HG02973 (cell line): ENCODE data around the gene GGA3.
A peak's percentile ranks its signal among the peaks of the same experiment; 100 is the strongest.
"Not testable (repeated sequence)": the region's sequence is repeated elsewhere in the genome, so short reads cannot be mapped to it uniquely, and the experiment has no call there.

Experiments used
- ATAC-seq: cut with Tn5 transposase; IDR thresholded peaks from one replicate; pipeline ENCODE4 v1.9.1; 2021; ENCODE audit warnings: moderate library complexity; ENCODE audit not compliant: unreplicated experiment

GGA3 gene, protein sequence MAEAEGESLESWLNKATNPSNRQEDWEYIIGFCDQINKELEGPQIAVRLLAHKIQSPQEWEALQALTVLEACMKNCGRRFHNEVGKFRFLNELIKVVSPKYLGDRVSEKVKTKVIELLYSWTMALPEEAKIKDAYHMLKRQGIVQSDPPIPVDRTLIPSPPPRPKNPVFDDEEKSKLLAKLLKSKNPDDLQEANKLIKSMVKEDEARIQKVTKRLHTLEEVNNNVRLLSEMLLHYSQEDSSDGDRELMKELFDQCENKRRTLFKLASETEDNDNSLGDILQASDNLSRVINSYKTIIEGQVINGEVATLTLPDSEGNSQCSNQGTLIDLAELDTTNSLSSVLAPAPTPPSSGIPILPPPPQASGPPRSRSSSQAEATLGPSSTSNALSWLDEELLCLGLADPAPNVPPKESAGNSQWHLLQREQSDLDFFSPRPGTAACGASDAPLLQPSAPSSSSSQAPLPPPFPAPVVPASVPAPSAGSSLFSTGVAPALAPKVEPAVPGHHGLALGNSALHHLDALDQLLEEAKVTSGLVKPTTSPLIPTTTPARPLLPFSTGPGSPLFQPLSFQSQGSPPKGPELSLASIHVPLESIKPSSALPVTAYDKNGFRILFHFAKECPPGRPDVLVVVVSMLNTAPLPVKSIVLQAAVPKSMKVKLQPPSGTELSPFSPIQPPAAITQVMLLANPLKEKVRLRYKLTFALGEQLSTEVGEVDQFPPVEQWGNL

DNA sequence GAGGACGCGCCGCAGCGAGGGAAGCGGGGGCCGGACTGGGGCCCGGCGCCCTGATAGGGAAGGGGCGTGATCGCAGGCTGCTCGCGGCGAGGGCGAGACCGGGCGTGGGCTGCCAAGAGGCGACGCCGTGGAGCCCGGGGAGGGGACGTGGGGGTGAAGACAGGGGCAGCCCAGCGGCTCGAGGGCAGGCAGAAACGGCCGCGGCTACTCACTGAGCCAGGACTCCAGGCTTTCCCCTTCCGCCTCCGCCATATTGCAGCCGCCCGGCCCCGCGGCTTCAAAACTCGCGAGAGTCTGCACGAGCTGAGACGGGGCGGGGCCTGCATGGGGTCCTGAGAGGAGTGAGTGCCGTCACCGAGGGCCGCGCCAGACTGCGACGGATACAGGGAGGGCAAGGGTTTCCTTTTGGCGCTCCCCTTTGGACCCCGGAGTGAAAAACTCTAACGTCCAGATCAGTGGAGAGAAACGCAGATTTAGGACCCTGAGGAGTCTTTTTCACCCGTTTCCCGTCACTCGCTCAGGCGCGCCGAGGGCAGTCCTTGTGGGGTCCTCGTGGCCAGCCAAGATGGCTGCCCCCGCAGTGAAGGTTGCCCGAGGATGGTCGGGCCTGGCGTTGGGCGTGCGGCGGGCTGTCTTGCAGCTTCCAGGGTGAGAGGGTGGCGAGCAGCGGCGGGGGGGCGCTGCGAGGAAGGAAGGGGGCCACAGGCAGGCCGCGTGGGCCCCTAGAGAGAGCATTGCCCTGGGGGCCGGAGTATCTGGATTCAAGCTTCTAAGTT lies at the start of gene GGA3, which contains the start of gene MRPS7:
TSS of gene GGA3 (minus strand) at position 271 of the 776 bp plus-strand sequence. CDS start at position 252, 19 bp downstream.
TSS of gene MRPS7 (plus strand) at position 544 of the 776 bp plus-strand sequence. CDS start at position 566, 22 bp downstream.
- ATAC-seq: peak; percentile 86

DNA sequence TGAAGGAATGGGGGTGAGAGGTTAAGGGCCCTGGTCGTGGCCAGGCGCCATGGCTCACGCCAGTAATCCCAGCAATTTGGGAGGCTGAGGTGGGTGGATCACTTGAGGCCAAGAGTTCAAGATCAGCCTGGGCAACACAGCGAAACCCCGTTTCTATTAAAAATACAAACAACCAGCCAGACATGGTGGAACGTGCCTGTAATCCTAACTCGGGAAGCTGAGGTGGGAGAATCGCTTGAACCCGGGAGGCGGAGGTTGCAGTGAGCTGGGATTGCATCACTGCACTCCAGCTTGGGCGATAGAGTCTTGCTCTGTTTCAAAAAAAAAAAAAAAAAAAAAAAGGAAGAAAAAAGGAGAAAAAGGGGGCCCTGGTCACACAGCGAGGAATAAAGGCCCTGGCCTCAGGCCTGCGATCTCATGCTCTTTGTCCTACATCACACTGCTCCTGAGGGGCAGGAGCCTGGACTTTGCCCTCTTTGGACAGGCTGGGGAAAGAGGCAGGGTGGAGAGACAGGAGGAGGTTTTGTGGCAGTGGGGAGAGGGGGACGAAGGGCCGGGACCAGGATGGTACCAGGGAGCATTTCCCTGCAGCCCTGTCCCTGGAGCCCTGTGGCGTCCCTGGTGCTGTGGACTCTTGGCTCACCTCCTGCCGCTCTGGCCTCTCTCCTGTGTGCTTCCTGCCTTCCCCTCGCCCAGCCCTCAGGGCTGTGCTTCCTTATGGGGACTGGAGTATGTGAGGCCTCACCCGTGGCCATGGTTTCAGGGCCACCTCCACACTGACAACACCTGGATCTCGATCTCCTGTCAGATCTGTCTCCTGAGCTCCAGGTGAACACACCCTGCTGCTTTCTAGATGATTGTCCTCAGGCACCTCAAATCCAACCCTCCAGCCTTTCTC lies 47.6 kb upstream of the GGA3 start:
- ATAC-seq: no peak

DNA sequence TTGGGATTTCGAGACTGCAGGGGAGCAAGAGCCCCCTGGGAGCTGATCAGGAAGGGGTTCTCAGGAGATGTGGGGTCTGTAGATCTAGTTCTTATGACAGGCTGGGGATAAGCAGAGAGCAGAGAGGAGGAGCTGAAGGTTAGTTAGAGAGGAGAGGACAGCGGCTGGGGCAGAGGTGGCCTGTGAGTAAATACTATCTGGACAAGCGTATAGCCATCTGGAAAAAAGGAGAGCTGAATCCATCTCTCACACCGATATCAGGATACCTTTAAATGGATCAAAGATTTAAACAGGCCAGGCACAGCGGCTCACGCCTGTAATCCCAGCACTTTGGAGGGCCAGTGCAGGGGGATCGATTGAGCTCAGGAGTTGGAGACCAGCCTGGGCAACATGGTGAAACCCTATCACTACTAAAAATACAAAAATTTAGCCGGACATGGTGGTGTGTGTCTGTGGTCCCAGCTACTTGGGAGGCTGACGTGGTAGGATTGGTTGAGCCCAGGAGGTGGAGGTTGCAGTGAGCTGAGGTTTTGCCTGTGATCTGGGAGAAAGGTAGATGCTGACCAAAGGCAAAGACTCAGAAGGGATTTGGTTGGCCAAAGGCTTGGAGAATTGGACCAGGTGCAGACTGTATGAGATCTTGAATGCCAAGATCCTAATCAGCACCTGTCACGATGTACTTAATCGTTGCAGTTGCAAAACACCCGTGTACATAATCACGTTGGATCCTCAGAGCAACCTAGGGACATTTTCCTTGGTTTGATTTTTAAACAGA lies 46.7 kb upstream of the GGA3 start:
- no peak for ATAC-seq

DNA sequence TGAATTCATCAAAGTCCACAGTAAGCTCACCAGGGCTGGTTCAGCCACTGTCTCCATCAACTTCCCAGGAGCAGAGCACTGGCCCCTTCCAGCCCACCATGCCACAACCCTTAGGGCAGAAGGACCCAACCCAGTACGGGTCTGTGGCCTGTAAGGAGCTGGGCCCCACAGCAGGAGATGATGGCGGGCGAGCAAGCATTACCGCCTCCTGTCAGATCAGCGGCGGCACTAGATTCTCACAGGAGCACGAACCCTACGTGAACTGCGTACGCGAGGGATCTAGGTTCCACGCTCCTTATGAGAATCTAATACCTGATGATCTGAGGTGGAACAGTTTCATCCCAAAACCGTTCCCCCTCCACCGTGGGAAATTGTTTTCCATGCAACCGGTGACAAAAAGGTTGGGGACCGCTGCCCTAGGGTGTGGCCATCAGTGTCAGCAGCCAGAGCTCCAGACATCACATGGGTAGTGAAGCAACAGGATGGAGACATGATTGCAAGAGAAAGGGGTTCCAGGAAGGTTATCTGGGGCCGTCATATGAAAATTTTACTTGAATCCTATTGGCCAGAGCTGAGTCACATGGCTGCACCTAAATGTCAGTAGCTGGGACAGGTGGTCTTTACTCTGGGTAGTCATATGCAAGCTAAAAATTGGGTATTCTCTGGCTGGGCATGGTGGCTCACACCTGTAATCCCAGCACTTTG lies 40.2 kb upstream of the GGA3 start:
- no peak for ATAC-seq

DNA sequence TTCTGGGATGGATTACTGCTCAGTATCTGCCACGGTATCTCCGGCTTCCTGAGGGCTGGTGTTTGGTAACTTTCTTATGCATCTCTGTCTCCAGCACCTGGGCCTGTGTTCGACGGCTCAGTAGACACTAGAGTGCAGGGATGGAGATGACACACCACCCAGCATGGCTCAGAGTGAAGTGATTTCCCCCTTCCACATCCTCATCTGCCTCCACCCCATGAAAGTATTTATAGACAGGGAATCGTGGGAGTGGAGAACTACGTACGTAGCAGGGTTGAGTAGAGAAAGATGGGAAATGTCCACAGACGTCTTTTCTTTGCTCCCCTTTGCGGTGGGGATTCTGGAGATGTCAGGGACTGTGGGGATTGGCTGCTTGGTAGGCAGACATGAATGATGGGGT lies 39.6 kb upstream of the GGA3 start:
- no peak for ATAC-seq

DNA sequence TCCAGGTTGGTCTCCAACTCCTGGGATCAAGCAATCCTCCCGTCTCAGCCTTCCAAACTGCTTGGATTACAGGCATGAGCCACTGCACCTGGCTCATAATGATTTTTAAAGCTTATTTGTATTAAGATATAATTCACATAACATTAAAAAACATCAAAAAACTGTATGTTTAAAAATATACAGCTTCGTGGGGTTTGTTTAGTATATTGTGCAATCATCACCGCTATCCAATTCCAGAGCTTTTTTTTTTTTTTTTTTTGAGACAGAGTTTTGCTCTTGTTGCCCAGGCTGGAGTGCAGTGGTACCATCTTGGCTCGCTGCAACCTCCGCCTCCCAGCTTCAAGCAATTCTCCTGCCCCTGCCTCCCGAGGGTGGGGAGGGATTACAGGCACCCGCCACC lies 38.9 kb upstream of the GGA3 start:
- no peak for ATAC-seq

DNA sequence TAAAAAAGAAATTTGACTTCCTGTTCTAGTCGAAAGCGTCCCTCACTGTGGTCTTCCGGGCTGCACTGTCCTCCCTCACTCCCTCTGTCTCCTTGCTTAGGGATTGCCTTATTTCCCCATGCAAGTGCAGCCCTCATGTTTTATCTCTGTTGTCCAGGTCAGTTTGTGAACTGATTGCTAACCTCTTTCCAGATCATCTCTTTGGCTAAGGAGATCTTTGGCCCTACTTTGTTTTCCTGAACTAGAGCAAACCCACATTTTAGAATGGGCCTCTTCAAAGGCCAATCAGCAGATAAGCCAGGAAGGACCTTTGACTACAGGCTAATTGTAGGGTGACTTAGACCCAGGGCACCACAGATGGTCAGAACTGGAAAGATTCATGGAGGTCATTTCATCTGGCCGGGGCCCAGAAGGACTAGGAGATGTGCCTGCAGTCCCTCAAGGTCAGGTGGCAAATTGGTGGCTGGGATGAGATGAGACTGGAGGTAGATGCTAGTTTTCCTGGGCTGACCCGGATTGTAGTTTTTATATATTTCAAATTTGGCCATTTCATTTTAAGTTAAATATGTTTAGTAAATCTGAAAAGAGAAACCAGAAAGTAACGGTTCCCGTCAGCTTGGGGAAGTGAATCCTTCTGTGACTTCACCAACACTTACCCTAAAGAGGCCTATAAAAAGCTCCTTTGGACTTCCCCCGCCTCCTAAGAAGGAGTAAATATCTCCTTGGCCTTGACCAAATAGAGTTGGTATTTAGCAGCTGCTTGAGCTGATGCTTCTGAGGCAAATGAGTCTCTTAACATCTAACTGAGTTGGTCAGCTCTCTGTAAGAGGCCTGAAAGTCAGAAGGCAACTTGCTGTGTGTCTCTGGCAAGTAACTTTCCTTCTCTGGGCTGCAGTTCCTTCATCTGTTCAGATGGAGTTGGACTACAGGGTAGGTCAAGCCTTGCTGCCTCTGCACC lies 34.1 kb upstream of the GGA3 start:
- ATAC-seq: peak; percentile 64

DNA sequence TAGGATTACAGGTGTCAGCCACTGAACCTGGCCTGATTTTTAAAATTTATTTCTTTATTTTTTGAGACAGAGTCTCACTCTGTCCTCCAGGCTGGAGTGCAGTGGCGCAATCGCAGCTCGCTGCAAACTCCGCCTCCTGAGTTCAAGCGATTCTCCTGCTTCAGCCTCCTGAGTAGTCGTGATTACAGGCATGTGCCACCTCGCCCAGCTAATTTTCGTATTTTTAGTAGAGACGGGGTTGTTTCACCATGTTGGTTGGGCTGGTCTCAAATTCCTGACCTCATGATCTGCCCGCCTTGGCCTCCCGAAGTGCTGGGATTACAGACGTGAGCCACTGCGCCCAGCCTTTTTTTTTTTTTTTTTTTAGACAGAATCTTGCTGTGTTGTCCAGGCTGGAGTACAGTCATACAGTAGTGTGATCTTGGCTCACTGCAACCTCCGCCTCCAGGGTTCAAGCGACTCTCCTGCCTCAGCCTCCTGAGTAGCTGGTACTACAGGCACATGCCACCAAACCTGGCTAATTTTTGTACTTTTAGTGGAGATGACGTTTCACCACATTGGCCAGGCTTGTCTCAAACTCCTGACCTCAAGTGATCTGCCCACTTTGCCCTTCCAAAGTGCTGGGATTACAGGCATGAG lies 31.5 kb upstream of the GGA3 start:
- ATAC-seq: not testable (repeated sequence)

DNA sequence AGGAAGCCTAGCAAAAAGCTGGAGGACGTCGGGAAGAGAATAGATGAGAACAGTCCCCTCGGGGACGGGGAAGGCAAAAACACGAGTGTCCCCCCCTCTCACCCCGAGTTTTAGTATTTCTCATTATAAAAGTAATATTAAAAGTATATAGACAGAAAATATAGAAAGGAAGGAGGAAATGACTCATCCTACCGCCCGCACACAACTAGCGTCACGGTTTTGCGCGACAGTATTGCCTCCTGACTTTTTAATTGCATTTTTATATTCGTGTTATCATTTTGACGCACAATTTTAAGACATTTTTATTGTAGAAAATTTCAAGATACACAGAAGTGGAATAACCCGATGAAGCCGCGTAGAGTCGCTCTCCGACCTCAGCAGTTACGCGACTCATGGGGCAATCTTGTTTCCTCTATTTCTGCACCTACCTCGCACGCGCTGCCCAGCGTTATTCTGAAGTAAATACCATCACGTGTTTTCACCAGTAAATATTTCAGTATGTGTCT lies 28.5 kb upstream of the GGA3 start:
- ATAC-seq: no peak

DNA sequence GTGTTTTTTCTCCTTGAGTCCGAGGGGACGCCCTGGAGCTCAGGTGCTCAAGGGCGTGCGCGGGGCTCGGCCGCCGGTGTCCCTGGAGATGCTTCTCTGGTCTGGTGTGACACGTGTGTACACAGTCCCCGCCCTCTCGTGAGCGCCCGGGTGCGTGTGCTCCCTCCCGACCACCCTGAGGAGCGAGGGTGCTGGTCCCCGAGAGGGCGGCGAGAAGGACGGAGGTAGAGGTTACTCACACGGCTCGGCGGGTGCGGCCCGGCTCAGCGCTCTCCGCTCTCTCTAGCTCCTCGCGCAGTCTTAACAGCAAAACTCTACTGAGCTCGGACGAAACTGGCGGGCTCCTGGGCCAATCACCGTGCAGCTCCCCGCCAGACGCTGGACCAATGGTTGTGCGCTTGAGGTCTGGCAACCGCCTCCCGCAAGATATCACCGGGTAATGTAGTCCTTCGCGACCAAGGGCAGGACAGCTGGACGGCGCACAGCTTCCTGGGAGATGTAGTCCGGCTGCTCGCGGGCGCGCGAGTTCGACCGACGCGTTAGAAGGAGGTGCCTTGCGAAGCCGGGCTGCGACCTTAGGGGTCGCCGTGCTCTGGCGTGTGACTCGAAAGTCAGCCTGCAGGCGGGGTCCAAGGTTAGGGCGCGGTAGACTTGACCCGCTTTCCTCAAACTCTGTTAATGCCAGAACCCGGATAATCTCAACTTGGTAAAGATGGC lies 27.9 kb upstream of the GGA3 start, which contains the start of gene SLC25A19:
TSS of gene SLC25A19 (minus strand) at position 319 of the 717 bp plus-strand sequence. CDS start 2,669 bp downstream, outside the sequence.
- ATAC-seq: peak; percentile 89

DNA sequence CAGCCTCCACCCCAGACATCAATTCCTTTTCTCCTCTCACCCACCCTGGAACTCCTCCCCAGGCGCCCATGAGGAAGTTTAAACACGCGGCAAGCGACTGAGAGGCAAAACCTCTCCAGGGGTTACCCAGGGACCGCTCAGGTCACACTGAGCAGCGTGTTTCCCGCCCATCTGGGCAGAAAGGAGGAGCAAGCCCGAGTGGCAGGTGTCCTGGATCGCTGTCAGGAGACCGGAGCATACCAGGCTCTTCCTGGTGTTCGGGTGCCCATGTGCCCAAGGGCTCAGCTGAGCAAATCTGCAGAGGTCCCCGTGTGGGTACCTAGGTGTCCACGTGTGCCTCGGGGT lies 27.3 kb upstream of the GGA3 start:
- ATAC-seq: peak; percentile 10

DNA sequence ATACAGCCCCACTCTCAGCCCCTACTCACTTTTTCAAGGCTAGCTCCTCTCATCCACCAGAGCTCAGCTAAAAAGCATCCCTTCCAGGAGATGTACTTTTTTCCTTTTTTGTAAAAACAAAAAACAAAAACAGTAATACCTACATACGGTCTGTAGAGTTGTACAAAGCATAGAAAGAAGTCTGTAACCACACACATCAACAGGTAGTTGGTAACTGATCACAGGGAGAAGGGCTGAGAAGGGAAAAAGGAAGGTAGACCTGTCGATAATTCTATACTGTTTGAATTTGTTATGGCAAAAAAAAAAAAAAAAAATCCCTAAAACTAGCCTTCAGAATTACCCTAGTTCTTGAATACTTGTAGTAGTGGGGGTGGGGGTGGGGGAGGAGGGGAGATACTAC lies 27.0 kb upstream of the GGA3 start:
- no peak for ATAC-seq

DNA sequence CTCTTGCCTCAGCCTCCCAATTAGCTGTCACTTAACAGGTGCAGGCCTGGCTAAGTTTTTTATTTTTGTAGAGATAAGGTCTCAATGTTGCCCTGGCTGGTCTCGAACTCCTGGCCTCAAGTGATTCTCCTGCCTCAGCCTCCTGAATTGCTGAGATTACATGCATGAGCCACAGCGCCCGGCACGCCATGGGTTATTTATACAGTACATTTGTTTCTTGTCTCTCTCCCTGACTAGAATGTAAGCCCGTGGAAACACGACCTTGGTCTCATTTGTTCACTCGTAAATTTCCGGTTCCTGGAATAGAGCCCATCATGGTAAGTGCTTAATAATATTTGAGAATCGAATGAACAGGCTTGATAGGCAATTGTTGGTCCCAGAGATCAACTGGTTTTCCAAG lies 25.8 kb upstream of the GGA3 start:
- ATAC-seq: no peak

DNA sequence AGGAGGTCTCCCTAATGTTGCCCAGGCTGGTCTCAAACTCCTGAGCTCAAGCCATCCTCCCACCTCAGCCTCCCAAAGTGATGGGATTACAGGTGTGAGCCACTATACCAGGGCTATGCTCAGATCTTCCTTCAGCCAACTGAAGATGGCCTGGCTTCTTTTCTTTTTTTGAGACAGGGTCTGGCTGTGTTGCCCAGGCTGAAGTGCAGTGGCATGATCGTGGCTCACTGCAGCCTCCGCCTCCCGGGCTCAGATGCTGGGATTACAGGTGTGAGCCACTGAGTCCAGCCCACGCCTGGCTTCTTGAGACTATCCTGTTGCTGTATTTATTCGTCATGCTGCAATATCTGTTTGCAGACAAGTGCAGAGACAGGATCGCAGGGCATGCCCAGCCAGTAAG lies 23.7 kb upstream of the GGA3 start:
- no peak for ATAC-seq

DNA sequence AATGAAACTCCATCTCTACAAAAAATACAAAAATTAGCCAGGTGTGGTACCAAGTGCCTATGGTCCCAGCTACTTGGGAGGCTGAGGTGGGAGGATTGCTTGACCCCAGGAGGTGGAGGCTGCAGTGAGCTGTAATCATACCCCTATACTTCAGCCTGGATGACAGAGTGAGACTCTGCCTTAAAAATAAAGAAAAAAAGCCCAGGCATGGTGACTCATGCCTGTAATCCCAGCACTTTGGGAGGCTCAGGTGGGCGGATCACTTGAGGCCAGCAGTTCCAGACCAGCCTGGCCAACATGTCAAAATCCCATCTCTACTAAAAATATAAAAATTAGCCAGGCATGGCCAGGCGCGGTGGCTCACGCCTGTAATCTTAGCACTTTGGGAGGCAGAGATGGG lies 18.8 kb upstream of the GGA3 start:
- ATAC-seq: not testable (repeated sequence)

DNA sequence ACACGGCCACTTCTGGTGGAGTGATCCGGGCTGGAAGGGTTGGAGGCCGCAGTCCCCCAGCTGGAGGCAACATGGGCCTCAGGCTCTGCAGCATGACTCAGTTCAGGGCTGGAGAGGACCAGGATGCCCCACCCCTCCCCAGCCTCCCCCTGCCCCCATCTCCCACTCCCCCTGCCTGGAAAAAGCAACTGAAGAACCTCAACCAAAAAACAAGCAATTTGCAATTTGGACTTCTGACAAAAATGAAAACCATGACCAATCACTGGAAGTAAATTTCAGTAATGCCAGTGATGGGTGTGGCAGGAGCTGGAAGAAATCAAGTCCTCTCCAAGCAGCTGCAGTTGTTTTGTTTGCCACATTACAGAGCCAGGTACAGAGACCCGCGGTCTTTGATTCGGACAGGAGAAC lies 16.3 kb upstream of the GGA3 start:
- no peak for ATAC-seq
